Lower leg skin (tissue), 3 donors: ENCODE results near the gene RASL10B.

ENCODE experiments used
- CTCF ChIP-seq, 3 donors: fragments of 450-650 bp; IDR thresholded peaks; one replicate each; pipeline ENCODE4 v1.5.1; 2016; ENCODE audit warnings: antibody characterized with exemption in 3 of 3, mild to moderate bottlenecking in 3 of 3, moderate library complexity in 2 of 3
- POLR2A ChIP-seq, 2 donors: fragments of 450-650 bp; IDR thresholded peaks; one replicate each; pipeline ENCODE4 v1.6.1; 2016 to 2017; ENCODE audit warnings: antibody characterized with exemption in 2 of 2, mild to moderate bottlenecking in 1 of 2, moderate library complexity in 1 of 2

GRCh38 chr17:35740997-35741931 lies 9.8 kb downstream of the RASL10B start:
- TF ChIP-seq CTCF (IDR thresholded peaks at IDR 0.05) (no peak), POLR2A (IDR thresholded peaks at IDR 0.05) (no peak)
